ENCODE data around the gene SUSD3. TPM values are rescaled to one million over a fixed set of nuclear protein-coding genes. Genes with fewer than 3 reads are reported as not detected.

Gene SUSD3
- 2.2 and 2.9 TPM in 2 replicates for total RNA-seq (2022)
- percentile 31 among the genes with signal in this experiment for Bru-seq, nascent RNA
- percentile 36 among the genes with signal in this experiment for BruChase-seq, experiment 1, labeled RNA remaining after a 2-hour chase
- percentile 31 among the genes with signal in this experiment for BruChase-seq, experiment 2, labeled RNA remaining after a 6-hour chase
- long read RNA-seq, partial matches to known transcripts = 0 of 4 reads
- long read RNA-seq, other reads (novel, unspliced or antisense) = 0 of 4 reads

GRCh38 chr9:93058355-93059010 lies at the start of gene SUSD3:
SUSD3 (plus strand) TSS chr9:93058701; CDS start chr9:93058743, 42 bp downstream.
- Mint-ChIP-seq H3K9me3 (ENCODE audit: unreplicated experiment) (no peaks in the 10 kb centered on the region), H3K27me3 (ENCODE audit: insufficient read depth, unreplicated experiment) (no peaks in the 10 kb centered on the region), H3K36me3 (ENCODE audit: insufficient read depth, unreplicated experiment) (no peaks in the 10 kb centered on the region), H3K4me3 (ENCODE audit: unreplicated experiment) (peak within 1 kb of the TSS; percentile 60), H3K27ac (ENCODE audit: unreplicated experiment) (peak within 1 kb of the TSS; percentile 22), H3K4me1 (ENCODE audit: low read depth, unreplicated experiment) (no peaks in the 10 kb centered on the region)
- no peaks in the 10 kb centered on the region for H3K9me3 ChIP-seq
- DNase-seq = peak; percentile 65 to 73
- POLR2A ChIA-PET = no interaction called here
- no peak for TF ChIP-seq CTCF (IDR thresholded peaks at IDR 0.05; ENCODE audit: insufficient read depth in 1 of 2, low read depth in 1 of 2, low read length in 1 of 2, severe bottlenecking in 1 of 2, unreplicated experiment in 1 of 2)
- H3K27me3 ChIP-seq (replicated peaks; ENCODE audit: control insufficient read depth, insufficient read depth, low read length) = no peaks in the 10 kb centered on the region
- BruUV-seq (replicated peaks) = no TSS peak
- H3K4me1 ChIP-seq = peaks cover 16% of the 10 kb centered on the region
- H3K4me3 ChIP-seq (ENCODE audit: low read depth, low read length) = peak within 1 kb of the TSS; percentile 41
- H3K36me3 ChIP-seq (ENCODE audit: control insufficient read depth, insufficient read depth, low read length) = no peaks in the 10 kb centered on the region
- CTCF ChIA-PET = no interaction called here
- intact Hi-C loops (cut with micrococcal nuclease; ENCODE audit: unreplicated experiment) = loop anchor here (5.0 kb wide), 1 partner anchor 39 kb away; the partner anchor contains the start of gene CARD19

GRCh38 chr9:93009337-93010015 lies 49.0 kb upstream of the SUSD3 start:
- no peaks in the 10 kb centered on the region for H3K27me3 ChIP-seq (replicated peaks; ENCODE audit: control insufficient read depth, insufficient read depth, low read length)
- no peaks in the 10 kb centered on the region for H3K36me3 ChIP-seq (ENCODE audit: control insufficient read depth, insufficient read depth, low read length)
- H3K4me1 ChIP-seq = no peaks in the 10 kb centered on the region
- POLR2A ChIA-PET = interaction anchor here (0.7 kb wide), 1 partner anchor 81 kb away, joined by 3 read pairs; no protein-coding TSS in a partner anchor
- Mint-ChIP-seq H3K4me3 (ENCODE audit: unreplicated experiment) (no peak overlapping the region), H3K9me3 (ENCODE audit: unreplicated experiment) (no peaks in the 10 kb centered on the region), H3K4me1 (ENCODE audit: low read depth, unreplicated experiment) (no peaks in the 10 kb centered on the region), H3K27me3 (ENCODE audit: insufficient read depth, unreplicated experiment) (no peaks in the 10 kb centered on the region), H3K36me3 (ENCODE audit: insufficient read depth, unreplicated experiment) (peaks cover 17% of the 10 kb centered on the region), H3K27ac (ENCODE audit: unreplicated experiment) (no peak overlapping the region)
- no peak for TF ChIP-seq CTCF (IDR thresholded peaks at IDR 0.05; ENCODE audit: insufficient read depth in 1 of 2, low read depth in 1 of 2, low read length in 1 of 2, severe bottlenecking in 1 of 2, unreplicated experiment in 1 of 2)
- no peak for DNase-seq
- H3K4me3 ChIP-seq (ENCODE audit: low read depth, low read length) = no peak overlapping the region
- BruUV-seq (replicated peaks) = no TSS peak
- CTCF ChIA-PET = no interaction called here
- intact Hi-C loops (cut with micrococcal nuclease; ENCODE audit: unreplicated experiment) = no loop called here
- no peaks in the 10 kb centered on the region for H3K9me3 ChIP-seq

- ChIA-PET CTCF (no interaction called here), POLR2A (no interaction called here)
- no peaks in the 10 kb centered on the region for H3K36me3 ChIP-seq (ENCODE audit: control insufficient read depth, insufficient read depth, low read length)
- no peak overlapping the region for H3K4me3 Mint-ChIP-seq (ENCODE audit: unreplicated experiment)
- intact Hi-C loops (cut with micrococcal nuclease; ENCODE audit: unreplicated experiment) = no loop called here
- no peak for TF ChIP-seq CTCF (IDR thresholded peaks at IDR 0.05; ENCODE audit: insufficient read depth in 1 of 2, low read depth in 1 of 2, low read length in 1 of 2, severe bottlenecking in 1 of 2, unreplicated experiment in 1 of 2)
- H3K9me3 ChIP-seq = no peaks in the 10 kb centered on the region
- no peak overlapping the region for H3K27ac Mint-ChIP-seq (ENCODE audit: unreplicated experiment)
- H3K27me3 Mint-ChIP-seq (ENCODE audit: insufficient read depth, unreplicated experiment) = no peaks in the 10 kb centered on the region
- H3K4me1 ChIP-seq = no peaks in the 10 kb centered on the region
- H3K4me3 ChIP-seq (ENCODE audit: low read depth, low read length) = no peak overlapping the region
- DNase-seq = no peak
- no peaks in the 10 kb centered on the region for H3K27me3 ChIP-seq (replicated peaks; ENCODE audit: control insufficient read depth, insufficient read depth, low read length)
- peaks cover 17% of the 10 kb centered on the region for H3K36me3 Mint-ChIP-seq (ENCODE audit: insufficient read depth, unreplicated experiment)
- no TSS peak for BruUV-seq (replicated peaks)
- H3K9me3 Mint-ChIP-seq (ENCODE audit: unreplicated experiment) = no peaks in the 10 kb centered on the region
- no peaks in the 10 kb centered on the region for H3K4me1 Mint-ChIP-seq (ENCODE audit: low read depth, unreplicated experiment)
These were observed 48.4 kb upstream of the SUSD3 start for GRCh38 chr9:93010056-93010455.
